Left renal cortex interstitium (tissue), 4 donors: Measurements from ENCODE around the gene HLA-DMB. TPM values are rescaled to one million over a fixed set of nuclear protein-coding genes. Genes with fewer than 3 reads are reported as not detected.

Experiments used
- DNase-seq, 4 donors: peaks; one replicate each; pipeline ENCODE4 v3.0.0-alpha.2; 2013; ENCODE audit warnings: low read depth in 4 of 4, low spot score in 2 of 4, missing footprints in 1 of 4
- polyA plus RNA-seq, 4 donors: library from polyadenylated mRNA; unstranded; fragments of 120-200 nt; gene quantifications; one replicate each; pipeline ENCODE4 v1.2.1, GENCODE V29; 2013; ENCODE audit not compliant: insufficient read length in 4 of 4

HLA-DMB gene
- polyA plus RNA-seq, 4 donors, result 67.0 to 71.1 (median 68.7) TPM

DNA sequence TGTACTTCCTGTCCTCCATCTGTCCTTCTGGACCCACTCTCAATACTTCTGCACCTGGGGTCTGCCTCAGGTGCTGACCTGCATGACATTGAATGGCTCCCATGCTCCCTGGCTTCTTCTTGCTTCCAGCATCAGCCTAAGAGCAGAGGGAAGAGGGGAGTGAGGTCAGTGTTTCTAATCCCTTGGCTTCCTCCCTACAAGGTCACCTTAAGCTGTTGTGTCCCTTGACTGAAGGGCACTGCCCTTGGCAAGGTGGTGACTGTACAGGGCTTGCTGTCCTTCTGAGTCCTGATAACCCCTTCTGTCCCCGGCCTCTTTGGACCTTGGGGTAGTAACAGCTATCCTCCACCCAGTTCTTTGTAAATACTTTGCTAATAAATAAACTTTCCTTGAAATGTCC, 9.6 kb downstream of the HLA-DMB start:
- DNase-seq, result no peak

GRCh38 chr6:32922083-32922482, 18.7 kb downstream of the HLA-DMB start:
- no peak for DNase-seq

- DNase-seq, result no peak
Measured at GRCh38 chr6:32920715-32921114, 20.1 kb downstream of the HLA-DMB start.

GRCh38 chr6:32912951-32913350, 27.9 kb downstream of the HLA-DMB start:
- DNase-seq, result no peak

GRCh38 chr6:32908897-32909296, 31.9 kb downstream of the HLA-DMB start:
- no peak for DNase-seq

DNA sequence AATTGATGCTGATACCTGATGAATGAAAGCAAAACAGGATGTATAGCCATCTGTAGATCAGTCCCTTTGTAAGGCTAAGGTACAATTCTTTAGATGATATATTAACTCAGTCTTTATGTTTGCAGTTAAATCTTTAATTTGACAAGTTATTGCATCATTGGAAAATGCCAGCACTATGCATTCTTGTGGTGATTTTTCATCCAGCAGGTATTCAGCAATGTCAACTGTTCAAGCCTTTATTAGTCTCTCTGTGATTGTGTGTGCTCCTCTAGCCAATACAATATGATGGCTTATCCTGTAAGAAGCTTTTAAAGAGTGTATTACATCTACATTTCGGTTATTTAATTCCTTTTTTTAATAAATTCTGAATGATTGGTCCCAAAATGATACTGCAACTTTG, 34.3 kb downstream of the HLA-DMB start:
- DNase-seq, result no peak

GRCh38 chr6:32905078-32905477, 35.8 kb downstream of the HLA-DMB start:
- no peak for DNase-seq

DNA sequence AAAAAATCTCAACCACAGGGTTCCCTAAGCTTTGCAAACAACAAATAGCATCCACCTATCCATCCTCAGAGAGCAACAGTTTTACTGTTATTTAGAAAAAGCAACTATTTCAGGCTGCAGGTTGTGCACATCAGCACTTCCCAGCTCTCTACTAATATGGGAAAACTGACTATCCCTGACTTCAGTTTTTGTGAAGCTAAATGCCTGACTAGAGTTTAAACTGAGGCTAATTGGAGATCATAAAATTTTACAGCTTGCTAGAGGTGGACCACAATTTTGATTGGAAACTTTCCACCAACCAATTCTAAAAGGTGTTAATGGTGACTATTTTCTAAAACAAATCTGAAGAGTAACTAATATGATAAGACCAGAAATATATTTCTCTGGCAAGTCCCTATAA, 36.9 kb downstream of the HLA-DMB start:
- DNase-seq, result no peak

DNA sequence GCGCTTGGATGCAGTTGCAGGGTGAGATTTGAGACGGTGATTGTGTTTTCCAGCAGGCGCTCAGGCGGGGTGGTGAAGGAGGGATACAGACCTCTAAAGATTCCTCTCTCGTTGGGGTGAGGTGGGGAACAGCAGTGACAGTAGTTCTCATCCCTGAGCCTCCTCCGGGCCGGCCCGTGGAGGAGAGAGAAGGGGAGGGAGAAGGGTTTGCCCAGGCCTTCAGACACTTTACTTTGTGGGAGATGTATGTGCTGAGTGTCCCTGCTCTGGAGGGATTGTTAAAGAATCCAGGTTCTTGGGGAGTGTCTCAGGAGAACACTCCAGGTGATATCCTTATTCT, 45.9 kb downstream of the HLA-DMB start:
- DNase-seq, result no peak

DNA sequence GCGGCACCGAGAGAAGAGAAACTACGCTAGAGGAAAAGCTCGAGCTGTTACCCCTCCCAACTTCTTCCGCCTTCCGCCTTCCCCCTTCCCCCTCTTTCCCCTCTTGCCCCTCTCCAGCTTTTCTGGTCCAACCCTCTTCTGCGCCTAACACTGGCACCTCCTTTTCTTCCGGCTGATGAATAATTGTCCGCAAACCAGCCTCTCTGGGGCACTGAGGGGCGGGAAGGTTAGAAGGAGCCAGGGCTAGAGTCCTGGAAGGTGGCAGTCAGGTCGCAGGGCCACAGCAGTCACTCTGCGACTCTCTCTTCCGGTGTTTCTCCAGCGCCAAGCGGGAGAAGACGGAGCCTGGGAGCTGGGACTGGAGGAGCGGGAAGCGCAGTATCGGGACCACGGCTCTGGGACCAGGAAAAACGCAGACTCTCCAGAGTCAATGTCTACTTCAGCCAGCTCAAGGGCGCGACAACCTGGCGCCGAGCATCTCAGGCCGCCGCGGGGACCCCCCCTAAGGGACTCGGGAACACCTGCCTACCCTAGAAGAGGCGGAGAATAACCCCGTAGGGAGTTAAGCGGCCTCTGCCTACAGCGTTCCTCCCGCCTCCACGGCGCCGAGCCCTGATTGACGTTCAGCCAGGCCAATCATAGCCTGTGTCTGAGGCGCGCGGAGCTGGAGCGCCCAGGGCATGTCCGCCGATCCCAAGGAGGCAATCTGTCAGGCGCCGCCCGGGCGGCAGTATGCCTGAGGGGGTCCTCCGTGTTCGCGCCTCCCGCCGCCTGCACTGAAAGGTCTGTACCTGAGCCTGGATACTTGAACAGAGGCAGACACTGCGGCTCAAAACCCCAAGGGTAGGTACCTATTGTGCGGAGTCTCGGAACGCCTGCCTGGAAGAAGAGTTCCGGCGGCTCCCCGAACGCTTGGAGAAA, 46.5 kb downstream of the HLA-DMB start:
- peak; percentile 92 to 98 (median 95) for DNase-seq

DNA sequence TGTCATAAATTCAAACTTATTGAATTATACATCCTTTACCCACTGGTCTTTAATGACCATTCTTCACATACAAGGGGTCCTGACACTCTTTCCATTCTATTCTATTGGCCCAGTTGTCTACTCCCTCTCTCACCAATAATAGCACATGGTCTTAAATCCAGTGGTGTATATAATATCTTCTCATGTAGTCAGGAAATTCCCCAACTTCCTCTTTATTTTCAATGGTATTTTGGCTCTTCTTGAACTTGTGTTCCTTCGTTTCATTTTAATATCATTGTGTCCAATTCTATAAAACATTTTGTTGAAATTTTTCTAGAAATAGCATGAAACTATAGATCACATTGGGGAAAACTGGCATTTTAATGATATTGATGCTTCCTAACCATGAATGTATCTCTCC, 50.0 kb downstream of the HLA-DMB start:
- DNase-seq, result no peak

GRCh38 chr6:32889533-32889932, 51.3 kb downstream of the HLA-DMB start:
- DNase-seq, result no peak

- DNase-seq, result no peak
Measured at GRCh38 chr6:32888576-32888975, 52.3 kb downstream of the HLA-DMB start.

GRCh38 chr6:32887616-32888015, 53.2 kb downstream of the HLA-DMB start:
- no peak for DNase-seq

- no peak for DNase-seq
Measured at GRCh38 chr6:32886681-32887383, 54.0 kb downstream of the HLA-DMB start.

- peak; percentile 25 to 77 (median 61) for DNase-seq
Measured at GRCh38 chr6:32885698-32886286, 55.0 kb downstream of the HLA-DMB start.

Other genes starting within 250 kb of the HLA-DMB start
- under 1 TPM in 2 of 4 donors, not detected in 2; 0.16 to 0.21 TPM for gene HLA-DQA2, start 199.6 kb downstream of the HLA-DMB start, polyA plus RNA-seq
- gene HLA-DQB2, start 177.5 kb downstream of the HLA-DMB start, polyA plus RNA-seq, result 1 to 10 TPM in 3 of 4 donors, not detected in 1; 1.0 to 1.6 (median 1.2) TPM
- gene HLA-DOB, start 124.0 kb downstream of the HLA-DMB start, polyA plus RNA-seq, result under 1 TPM in 3 of 4 donors, not detected in 1; 0.14 to 0.21 (median 0.17) TPM
- gene TAP2, start 102.3 kb downstream of the HLA-DMB start, polyA plus RNA-seq, result 10 to 100 TPM; 12.6 to 17.4 (median 13.1) TPM
- gene PSMB8, start 97.0 kb downstream of the HLA-DMB start, polyA plus RNA-seq, result 10 to 100 TPM; 17.9 to 27.3 (median 24.3) TPM
- 10 to 100 TPM in 3 of 4 donors, 1 to 10 TPM in 1; 9.2 to 11.9 (median 11.8) TPM for gene TAP1, start 87.3 kb downstream of the HLA-DMB start, polyA plus RNA-seq
- 1 to 10 TPM; 4.4 to 8.4 (median 7.7) TPM for gene PSMB9, start 86.8 kb downstream of the HLA-DMB start, polyA plus RNA-seq
- 10 to 100 TPM; 13.3 to 19.3 (median 16.9) TPM for gene HLA-DMA, start 12.1 kb upstream of the HLA-DMB start, polyA plus RNA-seq
- gene BRD2, start 27.6 kb upstream of the HLA-DMB start, polyA plus RNA-seq, result 100 to 1,000 TPM; 272 to 341 (median 317) TPM
- 1 to 10 TPM; 4.6 to 5.4 (median 5.3) TPM for gene HLA-DOA, start 68.6 kb upstream of the HLA-DMB start, polyA plus RNA-seq
- 10 to 100 TPM; 16.8 to 39.8 (median 19.2) TPM for gene HLA-DPA1, start 132.6 kb upstream of the HLA-DMB start, polyA plus RNA-seq
- 10 to 100 TPM; 17.5 to 24.7 (median 21.9) TPM for gene HLA-DPB1, start 135.0 kb upstream of the HLA-DMB start, polyA plus RNA-seq